NCI-H2171 (cell line): ENCODE results near the gene EVA1C.
"Not testable (repeated sequence)": the region's sequence is repeated elsewhere in the genome, so short reads cannot be mapped to it uniquely, and the experiment has no call there.

ENCODE experiments used
- DNase-seq: peaks from one replicate; lab custom pipeline; 2025; lab: John Stamatoyannopoulos, UW

EVA1C gene

DNA sequence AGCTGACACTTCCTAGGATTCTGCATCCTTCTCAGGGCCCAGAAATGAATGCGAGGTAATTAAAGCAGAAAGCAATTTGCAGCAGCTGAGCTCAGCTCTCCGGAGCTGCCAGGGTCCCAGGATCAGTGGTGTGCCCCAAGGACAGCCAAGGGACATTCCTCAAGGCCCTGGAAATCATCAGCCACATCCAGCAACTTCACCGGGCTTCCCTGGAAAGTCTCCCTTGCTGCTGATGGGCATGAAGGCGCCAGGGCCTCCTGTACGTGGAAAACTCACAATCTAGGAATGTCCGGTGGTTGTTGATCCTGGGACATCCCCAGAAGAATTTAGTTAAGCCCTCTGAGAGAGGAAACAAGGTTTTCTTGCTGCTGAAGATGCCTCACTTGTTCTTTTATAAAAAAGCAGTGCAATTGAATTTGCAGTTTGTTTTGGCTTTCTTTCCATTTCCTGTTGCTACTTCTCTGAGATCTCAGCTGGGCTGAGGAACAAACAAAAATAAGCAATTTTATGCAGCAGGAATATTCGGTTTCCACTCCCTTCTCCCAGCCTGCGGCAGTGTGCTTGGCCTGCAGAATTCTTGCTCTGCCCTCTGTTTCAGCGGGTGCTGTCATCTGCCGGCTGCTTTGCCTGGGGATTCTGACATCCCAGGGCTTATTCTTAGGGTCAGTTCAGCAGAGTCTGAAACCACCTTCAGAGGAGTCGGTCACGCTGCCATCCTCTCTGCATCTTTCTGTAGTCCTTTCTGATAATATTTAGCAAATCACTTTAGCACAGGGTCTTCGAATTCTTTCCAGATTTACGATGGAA, 86.9 kb downstream of the EVA1C start:
- no peak for DNase-seq

DNA sequence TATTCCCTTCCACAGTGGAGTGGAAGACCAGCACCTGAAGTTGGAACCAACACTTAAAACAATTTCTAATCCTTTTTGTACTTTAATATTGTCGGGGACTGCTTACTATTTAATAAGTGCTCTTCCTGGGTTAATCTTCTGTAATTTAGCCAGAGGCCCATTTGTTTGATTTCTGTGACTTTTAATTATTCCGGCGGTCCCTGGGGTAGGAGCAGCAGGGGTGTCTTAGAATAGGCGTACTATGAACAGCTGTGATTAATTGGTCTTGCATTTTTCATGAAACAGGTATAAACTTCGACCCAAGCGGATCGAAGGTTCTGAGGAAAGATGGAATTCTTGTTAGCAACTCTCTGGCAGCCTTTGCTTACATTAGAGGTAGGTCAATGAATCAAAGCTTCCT, 91.1 kb downstream of the EVA1C start:
- DNase-seq, result not testable (repeated sequence)

DNA sequence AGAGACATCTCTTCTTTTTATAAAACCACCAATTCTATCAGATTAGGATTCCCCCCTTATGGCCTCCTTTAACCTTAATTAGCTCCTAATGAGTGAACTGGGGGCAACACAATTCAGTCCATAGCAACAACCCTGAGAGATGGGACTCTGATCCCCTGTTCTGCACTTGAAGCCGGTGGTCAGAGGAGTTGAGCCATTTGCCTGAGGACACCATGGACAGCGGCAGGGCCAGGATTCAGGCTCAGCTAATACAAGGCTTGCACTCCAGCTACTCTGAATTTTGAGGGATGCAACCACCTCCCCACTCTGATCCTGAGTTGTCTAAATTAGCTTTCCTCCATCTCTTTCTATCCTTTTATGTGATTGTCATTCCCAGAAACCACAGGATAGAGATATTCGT, 93.3 kb downstream of the EVA1C start:
- DNase-seq, result not testable (repeated sequence)

DNA sequence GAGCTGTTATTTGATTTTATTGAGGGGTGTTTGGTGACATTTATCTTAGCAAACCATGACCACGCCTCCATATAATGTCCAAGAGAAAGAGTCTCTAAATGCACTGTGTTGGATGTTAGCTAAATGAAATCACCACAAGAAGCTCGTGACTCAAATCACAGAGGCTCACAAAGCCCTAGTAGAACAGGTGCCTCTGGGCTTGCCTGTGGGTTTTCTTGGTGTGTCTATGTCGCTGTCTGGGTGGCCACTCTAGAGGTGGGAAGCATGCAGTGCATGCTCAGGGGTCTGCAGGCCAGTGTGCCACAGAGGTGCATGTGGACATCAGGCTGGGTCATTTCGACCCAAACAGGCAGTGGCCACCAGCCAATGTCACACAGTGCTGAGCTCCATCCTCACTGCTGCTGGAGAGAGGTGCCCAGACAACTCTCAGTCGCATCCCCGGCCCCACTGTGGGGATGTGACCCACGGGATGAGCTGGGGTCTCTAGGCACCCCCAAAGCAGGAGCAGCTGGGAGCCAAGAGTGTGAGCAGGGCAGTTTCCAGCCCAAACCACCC, 94.0 kb downstream of the EVA1C start:
- DNase-seq, result not testable (repeated sequence)

DNA sequence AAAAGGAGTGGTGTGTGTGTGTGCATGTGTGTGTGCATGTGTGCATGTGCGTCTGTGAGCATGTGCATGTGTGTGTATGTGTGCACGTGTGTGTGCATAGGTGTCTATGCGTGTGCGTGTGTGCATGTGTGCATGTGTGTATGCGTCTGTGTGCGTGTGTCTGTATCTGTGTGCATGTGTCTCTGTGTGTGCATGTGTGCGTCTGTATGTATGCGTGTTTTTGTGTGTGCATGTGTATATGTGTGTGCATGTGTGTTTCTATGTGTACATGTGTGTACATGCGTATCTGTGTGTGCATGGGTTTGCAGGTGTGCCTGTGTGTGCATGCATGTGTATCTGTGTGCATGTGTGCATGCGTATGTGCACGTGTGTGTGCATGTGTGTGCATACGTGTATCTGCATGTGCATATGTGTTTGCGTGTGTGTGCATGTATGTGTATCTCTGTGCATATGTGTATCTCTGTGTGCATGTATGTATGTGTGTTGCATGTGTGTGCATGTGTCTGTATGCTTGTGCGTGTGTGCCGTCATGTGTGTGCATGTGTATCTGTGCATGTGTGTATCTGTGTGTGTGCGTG, 94.9 kb downstream of the EVA1C start:
- no peak for DNase-seq

DNA sequence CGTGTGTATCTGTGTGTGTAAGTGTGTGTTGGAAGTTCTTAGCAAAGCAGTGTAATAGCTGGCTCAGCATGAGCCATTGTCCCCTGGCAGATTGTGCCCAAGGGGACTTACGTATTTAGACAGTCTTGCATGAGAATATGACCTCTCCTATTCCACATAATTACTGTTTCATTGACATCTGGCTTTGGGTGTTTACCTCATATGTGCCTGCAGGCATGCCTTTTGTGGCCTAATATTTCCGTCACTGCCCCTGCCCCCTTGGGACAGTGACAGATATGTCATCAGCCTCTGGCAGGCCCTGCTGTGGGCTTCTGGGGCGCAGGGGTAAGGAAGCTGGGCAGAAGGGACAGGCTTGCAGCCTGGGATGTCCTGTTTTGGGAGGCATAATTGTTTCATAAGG, 95.5 kb downstream of the EVA1C start:
- peak; percentile 11 for DNase-seq

DNA sequence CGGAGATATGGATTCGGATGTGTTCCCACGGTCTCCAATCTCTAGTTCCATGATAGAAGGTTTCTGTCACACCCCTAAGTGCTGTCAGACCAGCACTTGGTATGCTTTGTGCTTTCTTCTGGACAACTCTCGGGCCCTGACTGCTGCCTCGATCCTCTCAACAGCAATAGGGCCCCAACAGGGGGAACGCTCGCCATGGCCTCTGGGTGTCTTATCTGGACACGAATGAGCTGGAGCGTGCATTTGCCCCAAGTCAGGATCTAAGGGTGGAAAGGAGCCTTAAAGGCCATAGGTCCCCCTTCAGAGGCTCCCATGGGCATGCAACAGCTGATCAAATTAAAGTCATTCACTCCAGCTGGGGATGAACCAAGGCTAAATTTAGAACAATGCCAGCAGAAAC, 96.1 kb downstream of the EVA1C start:
- no peak for DNase-seq

DNA sequence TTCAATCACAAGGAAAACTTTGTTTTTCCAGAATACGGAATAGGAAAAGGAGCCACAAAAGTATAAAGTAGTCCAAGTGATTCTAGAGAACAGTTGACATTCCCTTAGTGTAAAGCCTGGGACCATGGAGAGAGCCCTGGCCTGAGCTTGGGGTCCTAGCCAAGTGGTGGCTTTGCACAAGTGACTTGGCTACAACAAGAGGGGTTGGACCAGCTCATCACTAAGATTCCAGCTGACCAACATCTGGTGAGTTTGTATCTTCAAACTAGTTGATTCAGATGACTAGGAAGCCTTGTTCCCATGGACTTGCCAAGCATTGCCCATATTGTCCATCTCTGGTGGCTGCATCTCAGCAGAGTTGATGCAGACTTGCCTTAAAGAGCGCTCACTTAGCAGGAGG, 96.5 kb downstream of the EVA1C start:
- not testable (repeated sequence) for DNase-seq

DNA sequence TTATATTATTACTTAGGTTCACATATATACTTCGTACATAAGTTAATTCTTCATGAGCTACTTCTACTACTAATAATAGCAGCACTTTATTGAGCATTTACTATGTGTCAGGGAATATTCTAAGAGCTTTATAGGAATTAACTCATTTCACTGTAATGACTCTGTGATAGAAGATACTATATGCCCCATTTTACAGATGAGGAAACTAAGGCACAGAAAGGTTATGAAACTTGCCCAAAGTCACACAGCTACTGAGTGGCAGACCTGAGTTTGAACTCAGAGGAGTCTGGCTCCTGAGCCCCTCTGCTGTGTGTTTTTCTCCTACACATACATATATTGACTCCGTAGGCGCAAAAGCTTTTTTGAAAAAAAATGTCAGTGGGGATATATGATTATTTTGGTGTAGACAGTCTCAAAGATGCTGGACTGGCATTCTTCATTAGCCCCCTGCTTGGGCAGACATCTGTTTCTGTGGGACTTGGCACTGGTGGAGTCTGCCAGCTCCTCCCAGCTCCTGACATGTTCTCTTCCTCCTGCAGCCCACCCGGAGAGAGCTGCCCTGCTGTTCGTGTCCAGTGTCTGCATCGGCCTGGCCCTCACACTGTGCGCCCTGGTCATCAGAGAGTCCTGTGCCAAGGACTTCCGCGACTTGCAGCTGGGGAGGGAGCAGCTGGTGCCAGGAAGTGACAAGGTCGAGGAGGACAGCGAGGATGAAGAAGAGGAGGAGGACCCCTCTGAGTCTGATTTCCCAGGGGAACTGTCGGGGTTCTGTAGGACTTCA, 102.0 kb downstream of the EVA1C start:
- no peak for DNase-seq

DNA sequence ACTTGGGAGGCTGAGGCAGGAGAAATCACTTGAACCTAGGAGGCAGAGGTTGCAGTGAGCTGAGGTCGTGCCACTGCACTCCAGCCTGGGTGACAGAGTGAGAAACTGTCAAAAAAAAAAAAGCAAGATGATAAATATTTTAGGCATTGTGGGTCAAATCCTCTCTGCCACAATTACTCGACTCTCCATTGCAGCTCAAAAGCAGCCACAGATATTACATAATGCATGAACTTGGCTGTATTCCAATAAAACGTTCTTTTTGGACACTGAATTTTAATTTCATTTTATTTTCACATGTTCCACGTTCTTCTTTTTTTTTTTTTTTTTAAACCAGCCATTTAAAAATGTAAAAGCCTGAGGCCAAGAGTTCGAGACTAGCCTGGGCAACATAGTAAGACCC, 103.4 kb downstream of the EVA1C start:
- DNase-seq, result no peak

DNA sequence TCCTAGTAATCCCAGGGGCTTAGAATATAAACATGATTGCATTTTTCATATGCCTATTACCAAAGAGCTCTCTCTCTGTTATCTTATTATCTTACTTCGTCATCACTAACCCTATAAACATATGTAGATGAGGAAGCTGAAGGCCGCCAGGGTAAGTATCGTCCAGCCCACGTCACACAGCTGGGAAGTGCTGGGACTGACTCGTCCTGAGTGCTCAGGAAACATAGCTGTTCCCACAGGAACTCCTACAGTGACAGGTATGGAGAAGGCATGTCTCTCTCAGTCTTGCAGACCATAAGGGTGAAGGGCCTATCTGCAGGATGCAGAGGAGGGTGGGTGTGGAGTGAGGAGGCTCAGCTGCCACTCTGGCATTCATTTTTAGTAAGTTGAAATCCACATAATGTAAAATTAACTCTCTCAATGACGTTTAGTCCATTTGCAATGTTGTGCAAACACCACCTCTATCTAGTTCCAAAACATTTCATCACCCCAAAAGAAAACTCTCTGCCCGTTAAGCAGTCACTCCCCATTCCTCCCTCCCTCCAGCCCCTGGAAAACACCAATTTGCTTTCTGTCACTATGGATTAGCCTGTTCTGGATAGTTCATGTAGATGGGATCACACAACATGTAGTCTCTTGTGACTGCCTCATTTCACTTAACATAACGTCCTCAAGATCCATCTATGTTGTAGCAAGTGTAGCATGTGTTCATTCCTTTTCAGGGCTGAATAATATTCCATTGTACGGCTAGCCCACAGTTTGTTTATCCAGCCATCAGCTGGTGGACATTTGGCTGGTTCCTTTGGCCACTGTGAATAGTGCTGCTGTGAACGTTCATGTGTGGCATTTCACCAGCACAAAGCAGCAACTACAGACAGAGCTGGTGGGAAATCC, 104.5 kb downstream of the EVA1C start:
- no peak for DNase-seq

DNA sequence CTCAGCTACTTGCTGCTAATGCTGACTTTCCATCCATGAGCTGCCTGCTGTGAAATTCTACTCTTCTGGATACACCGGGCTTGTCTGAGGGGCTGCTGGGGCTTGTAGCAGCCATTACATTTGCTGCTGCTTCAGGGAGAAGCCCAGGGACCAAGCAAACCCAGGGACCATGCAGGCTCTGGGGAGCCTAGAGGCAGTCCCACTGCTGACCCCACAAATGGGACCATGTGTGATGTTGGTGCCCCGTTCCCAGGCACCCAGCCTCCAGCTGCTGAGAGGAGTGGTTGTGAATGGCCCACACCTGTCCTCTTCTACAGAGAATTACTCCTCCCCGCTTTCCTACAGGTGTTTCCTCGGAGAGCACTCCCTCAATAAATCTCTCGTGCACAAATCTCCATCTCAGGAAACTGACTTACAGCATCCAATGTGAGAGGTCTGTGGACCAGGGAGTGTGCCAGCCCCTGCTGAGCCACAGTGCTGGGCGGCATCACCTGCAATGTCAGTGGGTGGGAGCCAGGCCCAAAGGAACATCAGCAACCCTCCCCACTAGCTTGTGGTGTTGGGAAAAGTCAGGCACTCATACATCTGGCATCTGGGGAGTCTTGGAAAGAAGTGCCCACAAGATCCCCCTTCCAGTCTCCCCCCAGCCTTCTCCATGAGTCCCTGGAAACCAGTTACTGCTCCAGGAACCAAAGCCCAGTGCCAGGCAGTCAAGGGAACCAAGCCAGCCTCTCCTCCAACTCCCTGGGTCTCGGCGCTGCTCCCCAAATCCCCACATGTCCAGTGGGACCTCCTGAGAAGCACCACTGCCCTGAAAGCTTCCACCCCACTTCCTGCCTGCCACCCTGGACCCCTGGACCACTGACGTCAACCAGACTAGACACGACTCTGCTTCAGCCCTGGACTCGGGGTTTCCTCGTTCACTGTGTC, 107.7 kb downstream of the EVA1C start:
- no peak for DNase-seq

DNA sequence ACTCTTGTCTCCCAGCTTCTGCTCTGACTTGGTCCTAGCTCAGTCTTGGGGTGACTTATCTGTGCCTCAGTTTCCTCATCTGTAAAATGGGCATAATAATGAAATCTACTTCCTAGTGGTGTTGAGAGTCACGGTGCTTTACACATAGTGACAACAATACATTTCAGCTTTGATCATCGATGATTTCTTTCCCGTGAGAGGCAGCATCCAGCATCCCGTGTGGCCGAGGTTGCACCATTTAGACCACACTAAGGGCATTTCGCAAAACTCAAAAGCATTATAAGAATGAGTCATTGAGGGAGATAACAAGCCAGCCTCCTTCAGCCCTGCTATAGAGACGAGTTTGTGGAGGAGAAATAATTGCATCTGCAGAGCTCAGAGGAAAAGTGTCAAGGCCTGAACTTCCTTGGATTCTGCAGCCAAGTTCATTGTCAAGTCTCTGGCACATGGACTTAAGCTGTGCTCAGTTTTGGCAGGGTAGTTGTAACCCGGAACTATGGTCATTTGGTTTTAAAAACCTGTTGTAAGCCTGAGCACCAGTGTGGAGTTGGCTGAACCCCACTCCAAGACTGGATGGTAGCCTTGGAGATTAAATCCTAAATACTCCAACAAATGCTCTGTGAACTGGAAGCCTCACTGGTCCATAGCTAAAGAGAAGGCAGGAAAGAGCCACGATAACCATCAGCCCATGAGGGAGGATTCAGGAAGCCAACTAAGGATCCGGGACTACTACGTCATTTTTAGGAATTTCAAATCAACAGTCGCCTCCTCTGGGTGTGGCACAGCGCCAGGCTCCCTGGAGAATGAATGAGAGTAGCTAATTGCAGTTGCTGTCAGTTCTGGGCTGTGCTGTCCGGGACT, 108.6 kb downstream of the EVA1C start:
- peak; percentile 8 for DNase-seq

DNA sequence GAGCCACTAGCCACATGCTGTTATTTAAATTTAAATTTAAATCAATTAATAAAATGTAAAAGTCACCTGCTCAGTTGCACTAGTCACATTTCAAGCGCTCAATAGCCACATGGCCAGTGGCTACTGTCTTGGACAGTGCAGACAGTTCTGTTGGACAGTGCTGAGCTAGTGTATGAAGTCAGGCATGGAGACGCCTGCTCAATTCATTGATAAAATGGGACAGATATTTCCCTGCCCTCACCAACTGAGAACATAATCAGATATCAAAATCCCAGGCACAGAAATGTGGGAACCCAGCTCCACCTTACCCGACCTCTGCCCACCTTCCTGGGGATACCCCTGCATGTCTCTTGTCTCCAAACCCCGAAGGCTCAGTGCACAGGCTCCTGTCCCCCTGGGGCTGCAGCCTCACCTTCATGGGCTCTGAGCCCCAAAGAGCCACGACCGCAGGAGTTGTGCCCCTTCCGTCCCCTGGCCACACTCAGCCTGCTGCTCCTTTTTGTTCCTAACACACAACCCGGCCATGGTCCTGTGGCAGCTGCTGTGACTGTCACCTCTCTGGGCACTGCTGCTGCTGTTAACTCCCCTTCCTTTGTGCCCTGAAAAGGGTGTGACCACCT, 109.3 kb downstream of the EVA1C start:
- no peak for DNase-seq

DNA sequence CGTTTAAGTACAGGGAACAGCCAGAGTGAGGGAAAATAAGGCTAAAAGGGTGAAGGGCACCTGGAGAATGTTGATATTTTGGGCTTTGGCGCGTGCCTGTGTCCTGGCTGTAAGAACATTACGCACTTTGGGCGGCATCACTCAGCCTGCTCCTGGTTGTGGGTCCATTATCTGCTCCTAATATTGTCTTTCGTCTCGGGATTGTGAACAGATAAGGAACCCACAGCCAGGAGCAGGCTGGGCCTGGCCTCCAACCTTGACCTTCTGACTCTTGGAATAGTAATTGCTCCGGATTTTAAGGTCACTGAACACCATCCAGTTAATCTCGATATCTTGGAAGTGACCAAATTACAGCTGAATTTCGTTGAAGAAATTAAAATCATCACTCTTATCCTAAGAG, 111.0 kb downstream of the EVA1C start:
- no peak for DNase-seq

DNA sequence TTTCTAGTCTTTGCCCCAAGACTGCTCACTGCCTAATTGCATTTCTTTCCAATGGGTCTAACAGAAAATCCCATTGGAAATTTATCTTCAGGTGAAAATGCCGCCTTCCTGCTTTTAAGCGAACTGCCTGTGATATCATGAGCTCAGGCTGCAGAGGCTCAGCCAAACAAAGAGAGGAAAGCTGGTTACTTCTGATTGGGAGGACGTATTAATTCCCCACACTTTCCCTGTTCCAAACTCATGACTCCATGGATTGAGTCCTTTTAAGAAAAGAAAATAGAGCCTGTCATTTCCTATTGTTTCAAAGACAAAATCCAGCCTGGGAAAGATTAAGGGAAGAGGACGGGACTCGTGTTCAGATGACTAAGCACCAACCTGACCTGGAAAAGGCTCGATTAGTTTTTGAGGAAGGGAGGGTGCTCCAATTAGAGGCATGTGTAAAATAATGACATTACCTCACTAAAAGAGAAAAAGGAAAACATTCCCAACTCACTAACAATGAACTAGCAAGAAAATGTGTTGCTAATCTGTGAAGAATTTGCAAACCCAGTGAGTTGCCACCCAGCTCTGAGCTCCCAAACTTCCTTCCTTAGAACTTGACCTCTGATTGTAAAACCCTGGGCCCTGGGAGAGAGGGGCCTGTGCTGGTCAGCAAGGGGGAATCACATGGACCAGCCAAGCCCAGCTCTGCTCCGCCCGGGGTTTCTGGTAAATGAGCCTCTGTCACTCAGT, 111.6 kb downstream of the EVA1C start:
- DNase-seq, result no peak

DNA sequence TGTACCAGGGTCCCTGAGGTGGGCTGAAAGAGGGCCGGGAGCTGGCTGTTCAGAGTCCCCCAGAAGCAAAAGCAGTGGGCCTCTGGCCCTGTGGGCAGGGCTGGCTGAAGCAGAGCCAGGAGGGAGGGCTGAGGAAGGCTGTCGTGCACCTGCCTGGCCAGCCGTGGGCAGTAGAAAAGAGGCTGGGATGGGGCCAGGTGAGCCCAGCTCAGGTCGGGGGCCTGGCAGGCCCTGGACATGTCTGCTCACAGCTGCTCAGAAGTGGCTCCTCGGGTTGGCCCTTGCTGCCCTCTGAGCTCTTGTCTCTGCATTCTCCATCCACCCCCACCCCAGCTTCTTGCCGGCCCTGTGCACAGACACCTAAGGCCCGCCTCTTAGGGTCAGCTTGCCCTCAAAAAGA, 112.8 kb downstream of the EVA1C start:
- no peak for DNase-seq

DNA sequence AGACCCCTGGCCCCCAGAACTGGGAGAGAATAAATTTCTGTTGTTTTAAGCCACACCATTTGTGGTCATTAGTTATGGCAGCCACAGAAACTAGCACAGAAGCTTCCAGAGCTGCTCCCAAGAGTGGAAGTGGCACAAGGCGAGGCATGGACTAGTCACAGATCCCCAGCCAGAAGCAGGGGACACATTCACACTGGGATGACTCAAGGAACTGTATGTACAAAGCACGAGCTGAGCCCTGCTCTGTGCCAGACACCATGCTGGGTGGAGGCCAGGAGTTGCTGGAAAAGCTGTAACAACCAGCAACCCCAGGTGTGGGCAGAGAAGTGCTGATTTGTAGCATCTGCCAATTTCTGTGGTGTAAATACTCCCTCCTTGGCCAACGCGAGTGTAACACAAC, 117.2 kb downstream of the EVA1C start:
- DNase-seq, result no peak
